ENCODE data around the gene APOA1. TPM values are rescaled to one million over a fixed set of nuclear protein-coding genes. Genes with fewer than 3 reads are reported as not detected.
A peak's percentile ranks its signal among the peaks of the same experiment; 100 is the strongest.

APOA1 gene
- polyA plus RNA-seq, 4 donors: 62.3 to 22,236 (median 8,002) TPM

DNA sequence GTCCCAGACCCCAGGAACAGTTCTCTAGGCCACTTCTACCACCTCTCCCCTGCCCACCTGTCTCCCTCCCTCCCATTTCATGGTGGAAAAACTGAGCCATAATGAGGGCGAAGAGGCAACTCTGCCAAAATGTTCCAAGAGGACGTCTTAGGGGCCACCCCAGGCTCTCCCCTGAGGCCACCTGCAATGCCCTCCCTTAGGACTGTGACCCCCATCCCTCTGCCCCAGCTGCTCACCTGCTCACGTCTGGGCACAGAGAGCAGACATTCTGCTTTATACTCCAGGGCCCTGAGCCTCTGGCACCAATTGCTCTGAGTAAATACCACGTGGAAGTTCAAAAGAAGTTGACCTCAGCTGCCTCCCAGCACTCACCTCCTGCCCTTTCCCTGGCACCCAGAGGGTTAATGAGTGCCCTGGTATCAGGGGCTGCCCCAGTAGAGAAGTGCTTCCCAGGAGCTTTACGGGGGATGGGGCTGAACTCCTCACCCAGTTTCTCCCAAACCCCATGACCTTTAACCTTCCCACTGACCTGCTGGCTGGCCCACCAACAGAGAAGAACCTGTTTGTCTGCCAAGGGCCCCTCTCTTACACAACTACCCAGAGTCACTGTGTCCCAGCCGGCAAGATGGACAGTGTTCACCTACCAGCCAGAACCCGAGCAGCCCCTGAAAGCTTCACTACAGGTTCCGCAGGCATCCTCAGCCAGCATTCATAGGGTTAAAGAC, 45.1 kb downstream of the APOA1 start:
- FAIRE-seq (no peak), DNase-seq (no peak)
- Histone ChIP-seq H3K4me1 (ENCODE audit: control insufficient read depth in 3 of 3, insufficient read depth in 2 of 3, low read depth in 1 of 3, low read length in 2 of 3) (peaks cover 0 to 37% (median 4%) of the 10 kb centered on the region in 3 donors), H3K36me3 (ENCODE audit: control insufficient read depth in 3 of 3, insufficient read depth in 2 of 3, low read depth in 1 of 3, low read length in 3 of 3) (no peaks in the 10 kb centered on the region), H3K27ac (ENCODE audit: low read depth in 1 of 3, low read length in 2 of 3) (no peak overlapping the region), H3K4me3 (ENCODE audit: low read depth in 1 of 3, low read length in 3 of 3) (no peak overlapping the region), H3K27me3 (ENCODE audit: control insufficient read depth in 3 of 3, insufficient read depth in 3 of 3, low read length in 3 of 3) (no peaks in the 10 kb centered on the region), H3K9me3 (ENCODE audit: control insufficient read depth in 2 of 2, insufficient read depth in 1 of 2, low read depth in 1 of 2, low read length in 1 of 2) (no peaks in the 10 kb centered on the region)
- 62 to 76% (median 66%) methylated on average over 7 to 8 of the region's 8 CpGs for WGBS, 3 donors

DNA sequence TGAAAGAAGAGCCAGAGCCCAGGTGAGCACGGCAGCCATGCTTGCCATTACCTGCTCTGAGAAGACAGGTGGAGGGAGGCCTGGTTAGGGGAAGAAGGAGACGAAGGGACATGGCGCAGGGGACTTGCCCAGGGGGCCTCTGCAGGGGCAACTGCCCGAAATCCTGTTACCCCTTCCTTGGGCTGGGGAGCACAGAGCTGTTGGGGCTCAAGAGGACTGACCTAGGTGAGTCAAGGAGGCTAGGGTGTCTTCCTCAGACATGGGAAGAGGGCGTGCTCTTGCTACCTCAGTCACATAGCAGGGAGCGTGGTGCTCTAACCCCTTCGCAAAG, 45.6 kb downstream of the APOA1 start, which contains the start of gene APOA5:
APOA5 (minus strand) TSS at position 67 of the 331 bp plus-strand sequence; CDS start at position 48, 19 bp downstream.
- Histone ChIP-seq H3K36me3 (ENCODE audit: control insufficient read depth in 3 of 3, insufficient read depth in 2 of 3, low read depth in 1 of 3, low read length in 3 of 3) (no peaks in the 10 kb centered on the region), H3K4me1 (ENCODE audit: control insufficient read depth in 3 of 3, insufficient read depth in 2 of 3, low read depth in 1 of 3, low read length in 2 of 3) (peaks cover 4 to 41% (median 7%) of the 10 kb centered on the region in 3 donors), H3K4me3 (ENCODE audit: low read depth in 1 of 3, low read length in 3 of 3) (no peak within 1 kb of the TSS), H3K9me3 (ENCODE audit: control insufficient read depth in 2 of 2, insufficient read depth in 1 of 2, low read depth in 1 of 2, low read length in 1 of 2) (no peaks in the 10 kb centered on the region), H3K27ac (ENCODE audit: low read depth in 1 of 3, low read length in 2 of 3) (no peak within 1 kb of the TSS), H3K27me3 (ENCODE audit: control insufficient read depth in 3 of 3, insufficient read depth in 3 of 3, low read length in 3 of 3) (no peaks in the 10 kb centered on the region)
- FAIRE-seq (no peak), DNase-seq (no peak)
- WGBS, 3 donors: 83 to 88% (median 83%) methylated on average over 7 of the region's 7 CpGs

DNA sequence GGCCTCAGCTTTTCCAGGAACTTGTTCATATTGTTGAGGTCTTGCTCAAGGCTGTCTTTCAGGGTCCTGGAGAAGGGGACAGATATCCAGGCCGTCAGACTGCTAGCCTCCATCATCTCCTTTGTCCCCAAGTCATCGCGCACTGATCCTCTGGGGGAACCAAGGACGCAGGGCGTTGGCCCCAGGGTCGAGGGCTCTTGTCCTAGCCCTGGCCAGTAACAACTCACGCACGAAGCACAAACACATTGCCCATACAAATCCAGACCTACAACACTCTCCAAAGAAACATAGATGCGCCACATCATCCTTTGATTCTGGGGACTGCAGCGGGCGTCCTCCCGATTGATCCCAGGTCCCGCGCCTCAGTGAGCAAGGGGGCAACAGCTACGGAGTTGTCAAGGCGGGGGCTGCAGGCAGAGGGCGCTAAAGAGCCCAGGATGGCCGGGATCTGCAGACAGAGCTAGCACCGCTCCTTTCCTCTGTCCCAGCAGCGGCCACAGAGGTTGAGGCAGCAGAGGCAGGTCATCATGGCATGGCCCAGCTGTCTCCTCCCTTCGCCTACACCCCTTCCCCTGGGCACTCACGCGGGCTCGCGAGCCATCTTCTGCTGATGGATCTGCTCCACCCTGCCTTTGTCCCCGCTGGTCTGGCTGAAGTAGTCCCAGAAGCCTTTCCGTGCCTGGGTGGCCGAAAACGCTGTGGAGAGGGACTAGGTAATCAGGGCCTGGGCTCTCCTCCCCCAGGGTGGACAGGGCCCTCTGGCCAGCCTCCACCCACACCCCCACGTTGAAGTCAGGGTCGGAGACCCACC, 46.2 kb downstream of the APOA1 start:
- Histone ChIP-seq H3K9me3 (ENCODE audit: control insufficient read depth in 2 of 2, insufficient read depth in 1 of 2, low read depth in 1 of 2, low read length in 1 of 2) (no peaks in the 10 kb centered on the region), H3K27ac (ENCODE audit: low read depth in 1 of 3, low read length in 2 of 3) (no peak overlapping the region), H3K27me3 (ENCODE audit: control insufficient read depth in 3 of 3, insufficient read depth in 3 of 3, low read length in 3 of 3) (no peaks in the 10 kb centered on the region), H3K36me3 (ENCODE audit: control insufficient read depth in 3 of 3, insufficient read depth in 2 of 3, low read depth in 1 of 3, low read length in 3 of 3) (peaks cover 0 to 3% (median 2%) of the 10 kb centered on the region in 3 donors), H3K4me1 (ENCODE audit: control insufficient read depth in 3 of 3, insufficient read depth in 2 of 3, low read depth in 1 of 3, low read length in 2 of 3) (peaks cover 6 to 45% (median 8%) of the 10 kb centered on the region in 3 donors), H3K4me3 (ENCODE audit: low read depth in 1 of 3, low read length in 3 of 3) (no peak overlapping the region)
- 28 to 29% (median 28%) methylated on average over 30 to 31 of the region's 31 CpGs for WGBS, 3 donors
- DNase-seq: peak; percentile 71 to 87
- FAIRE-seq: no peak

- H3K36me3 ChIP-seq (ENCODE audit: control insufficient read depth in 3 of 3, insufficient read depth in 2 of 3, low read depth in 1 of 3, low read length in 3 of 3): peaks cover 1 to 8% (median 7%) of the 10 kb centered on the region in 3 donors
- H3K27me3 ChIP-seq (ENCODE audit: control insufficient read depth in 3 of 3, insufficient read depth in 3 of 3, low read length in 3 of 3): no peaks in the 10 kb centered on the region
- DNase-seq: no peak
- no peak overlapping the region for H3K27ac ChIP-seq (ENCODE audit: low read depth in 1 of 3, low read length in 2 of 3)
- H3K4me3 ChIP-seq (ENCODE audit: low read depth in 1 of 3, low read length in 3 of 3): no peak overlapping the region
- H3K9me3 ChIP-seq (ENCODE audit: control insufficient read depth in 2 of 2, insufficient read depth in 1 of 2, low read depth in 1 of 2, low read length in 1 of 2): no peaks in the 10 kb centered on the region
- FAIRE-seq: no peak
- H3K4me1 ChIP-seq (ENCODE audit: control insufficient read depth in 3 of 3, insufficient read depth in 2 of 3, low read depth in 1 of 3, low read length in 2 of 3): peaks cover 6 to 45% (median 8%) of the 10 kb centered on the region in 3 donors
- 87 to 93% (median 87%) methylated on average over 45 to 53 of the region's 53 CpGs for WGBS, 3 donors
Observed at GRCh38 chr11:116790167-116791001, 47.0 kb downstream of the APOA1 start.

- DNase-seq (no peak), FAIRE-seq (no peak)
- H3K27me3 ChIP-seq (ENCODE audit: control insufficient read depth in 3 of 3, insufficient read depth in 3 of 3, low read length in 3 of 3): no peaks in the 10 kb centered on the region
- peaks cover 6 to 45% (median 8%) of the 10 kb centered on the region in 3 donors for H3K4me1 ChIP-seq (ENCODE audit: control insufficient read depth in 3 of 3, insufficient read depth in 2 of 3, low read depth in 1 of 3, low read length in 2 of 3)
- no peak overlapping the region for H3K27ac ChIP-seq (ENCODE audit: low read depth in 1 of 3, low read length in 2 of 3)
- WGBS, 3 donors: 80 to 88% (median 82%) methylated on average over 4 of the region's 4 CpGs
- peaks cover 11 to 22% (median 14%) of the 10 kb centered on the region in 3 donors for H3K36me3 ChIP-seq (ENCODE audit: control insufficient read depth in 3 of 3, insufficient read depth in 2 of 3, low read depth in 1 of 3, low read length in 3 of 3)
- peak overlapping the region in 1 of 3 donors; percentile 87 for H3K4me3 ChIP-seq (ENCODE audit: low read depth in 1 of 3, low read length in 3 of 3)
- H3K9me3 ChIP-seq (ENCODE audit: control insufficient read depth in 2 of 2, insufficient read depth in 1 of 2, low read depth in 1 of 2, low read length in 1 of 2): no peaks in the 10 kb centered on the region
Observed at GRCh38 chr11:116788975-116789374, 48.4 kb downstream of the APOA1 start.

DNA sequence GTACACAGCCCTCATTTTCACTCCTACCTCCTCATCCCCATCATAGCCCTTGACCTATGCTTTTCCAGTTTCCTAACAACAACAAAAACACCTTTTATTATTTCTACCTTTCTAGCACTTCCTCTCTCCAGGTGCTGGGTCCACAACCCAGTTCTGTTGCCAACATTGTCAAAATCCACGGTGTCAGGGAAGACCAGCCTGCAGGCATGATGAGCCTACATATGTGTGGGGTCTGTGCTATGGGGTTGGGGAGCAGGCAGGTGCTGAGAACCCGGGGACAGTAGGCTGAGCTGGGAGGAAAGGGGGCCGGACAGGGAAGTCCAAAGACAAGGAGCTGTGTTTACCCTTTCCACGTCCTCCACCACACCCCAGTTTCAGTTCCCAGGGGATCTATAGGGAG, 48.9 kb downstream of the APOA1 start:
- DNase-seq (peak in 1 of 2 donors; percentile 36), FAIRE-seq (no peak)
- Histone ChIP-seq H3K9me3 (ENCODE audit: control insufficient read depth in 2 of 2, insufficient read depth in 1 of 2, low read depth in 1 of 2, low read length in 1 of 2) (no peaks in the 10 kb centered on the region), H3K4me1 (ENCODE audit: control insufficient read depth in 3 of 3, insufficient read depth in 2 of 3, low read depth in 1 of 3, low read length in 2 of 3) (peaks cover 6 to 42% (median 8%) of the 10 kb centered on the region in 3 donors), H3K36me3 (ENCODE audit: control insufficient read depth in 3 of 3, insufficient read depth in 2 of 3, low read depth in 1 of 3, low read length in 3 of 3) (peaks cover 11 to 23% (median 14%) of the 10 kb centered on the region in 3 donors), H3K4me3 (ENCODE audit: low read depth in 1 of 3, low read length in 3 of 3) (peak overlapping the region in 2 of 3 donors; percentile 86 to 87), H3K27ac (ENCODE audit: low read depth in 1 of 3, low read length in 2 of 3) (peak overlapping the region; percentile 79 to 92 (median 84)), H3K27me3 (ENCODE audit: control insufficient read depth in 3 of 3, insufficient read depth in 3 of 3, low read length in 3 of 3) (no peaks in the 10 kb centered on the region)
- 24 to 54% (median 31%) methylated on average over 4 of the region's 4 CpGs for WGBS, 3 donors

- Histone ChIP-seq H3K27ac (ENCODE audit: low read depth in 1 of 3, low read length in 2 of 3) (peak within 1 kb of the TSS; percentile 79 to 92 (median 84)), H3K4me3 (ENCODE audit: low read depth in 1 of 3, low read length in 3 of 3) (peak within 1 kb of the TSS; percentile 86 to 89 (median 87)), H3K27me3 (ENCODE audit: control insufficient read depth in 3 of 3, insufficient read depth in 3 of 3, low read length in 3 of 3) (no peaks in the 10 kb centered on the region), H3K9me3 (ENCODE audit: control insufficient read depth in 2 of 2, insufficient read depth in 1 of 2, low read depth in 1 of 2, low read length in 1 of 2) (no peaks in the 10 kb centered on the region), H3K4me1 (ENCODE audit: control insufficient read depth in 3 of 3, insufficient read depth in 2 of 3, low read depth in 1 of 3, low read length in 2 of 3) (peaks cover 6 to 38% (median 8%) of the 10 kb centered on the region in 3 donors), H3K36me3 (ENCODE audit: control insufficient read depth in 3 of 3, insufficient read depth in 2 of 3, low read depth in 1 of 3, low read length in 3 of 3) (peaks cover 11 to 28% (median 15%) of the 10 kb centered on the region in 3 donors)
- FAIRE-seq: no peak
- WGBS, 3 donors: 0 to 1% (median 1%) methylated on average over 45 to 56 of the region's 56 CpGs
- peak; percentile 88 to 94 for DNase-seq
Observed at GRCh38 chr11:116787786-116788486, 49.5 kb downstream of the APOA1 start, which contains the start of gene ZPR1. ZPR1 (minus strand) TSS chr11:116788023; CDS start chr11:116787990, 33 bp downstream.
